CD4-positive, alpha-beta T cell treated with Interleukin-15 for 1 hour (primary cell): ENCODE measurements around the gene NOP10.
"Not testable (repeated sequence)": the region's sequence is repeated elsewhere in the genome, so short reads cannot be mapped to it uniquely, and the experiment has no call there.

ENCODE experiments used
- DNase-seq: peaks from one replicate; pipeline ENCODE4 v3.0.0-alpha.2; 2020

Gene NOP10

DNA sequence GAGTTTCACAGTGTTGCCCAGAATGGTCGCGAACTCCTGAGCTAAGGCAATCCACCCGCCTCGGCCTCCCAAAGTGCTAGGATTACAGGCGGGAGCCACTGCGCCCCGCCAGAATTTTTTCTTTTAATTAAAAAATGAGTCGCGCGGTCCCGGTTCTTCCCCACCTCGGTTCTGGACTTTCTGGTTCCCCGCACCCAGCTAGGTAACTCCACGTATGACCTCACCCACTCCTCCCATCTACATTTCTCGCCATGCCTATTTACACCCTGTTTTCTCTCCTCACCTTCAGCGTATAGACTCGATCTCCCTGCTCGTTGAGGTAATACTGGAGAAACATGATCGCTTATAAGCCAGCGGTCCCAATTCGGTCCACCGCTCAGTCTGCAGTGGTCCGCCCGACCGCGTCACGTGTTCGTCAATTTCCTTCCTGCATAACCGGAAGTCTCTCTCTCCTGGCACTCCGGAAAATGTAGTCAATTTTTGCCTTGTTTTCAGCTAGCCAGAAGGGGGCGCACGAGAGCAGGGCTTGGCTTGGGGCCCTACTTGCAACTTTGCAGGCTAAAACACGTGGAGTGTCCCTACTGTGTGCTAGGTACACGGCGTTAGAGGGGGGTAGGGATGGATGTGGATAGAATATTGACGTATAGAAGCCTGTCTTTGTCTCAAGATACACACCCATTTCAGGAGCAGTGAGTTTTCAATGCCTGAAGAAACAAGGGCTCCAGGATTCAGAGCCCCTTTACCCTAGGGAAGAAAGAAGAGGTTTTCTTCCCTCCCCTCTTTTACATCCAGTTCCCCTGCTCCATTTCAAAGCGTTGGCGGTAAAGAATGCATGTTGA, at the start of gene NOP10, which contains the start of gene NUTM1:
Gene NOP10 (minus strand): TSS at position 400 of the 839 bp plus-strand sequence. CDS start 63 bp downstream, at position 337.
Gene NUTM1 (plus strand): TSS at position 579 of the 839 bp plus-strand sequence. CDS start 382 bp downstream, outside the sequence.
- peak; percentile 91 for DNase-seq

GRCh38 chr15:34389594-34390086, 46.7 kb upstream of the NOP10 start:
- DNase-seq, result not testable (repeated sequence)

GRCh38 chr15:34381829-34382521, 39.0 kb upstream of the NOP10 start:
- DNase-seq, result not testable (repeated sequence)

GRCh38 chr15:34380491-34380890, 37.6 kb upstream of the NOP10 start:
- not testable (repeated sequence) for DNase-seq

DNA sequence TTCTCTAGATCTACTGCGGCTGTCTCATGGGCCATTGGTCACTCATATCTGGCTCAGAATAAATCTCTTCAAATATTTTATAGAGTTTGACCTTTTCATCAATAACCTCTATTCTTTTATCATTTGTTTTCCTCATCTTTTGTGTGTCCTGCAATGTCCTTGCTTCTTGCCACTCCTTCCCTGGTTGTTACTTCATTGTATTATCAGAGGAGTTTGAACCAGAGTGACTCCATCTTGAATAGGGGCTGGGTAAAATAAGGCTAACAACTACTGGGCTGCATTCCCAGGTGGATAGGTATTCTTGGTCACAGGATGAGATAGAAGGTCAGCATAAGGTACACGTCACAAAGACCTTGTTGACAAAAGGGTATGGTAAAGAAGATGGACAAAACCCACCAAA, 33.9 kb upstream of the NOP10 start:
- DNase-seq, result no peak

DNA sequence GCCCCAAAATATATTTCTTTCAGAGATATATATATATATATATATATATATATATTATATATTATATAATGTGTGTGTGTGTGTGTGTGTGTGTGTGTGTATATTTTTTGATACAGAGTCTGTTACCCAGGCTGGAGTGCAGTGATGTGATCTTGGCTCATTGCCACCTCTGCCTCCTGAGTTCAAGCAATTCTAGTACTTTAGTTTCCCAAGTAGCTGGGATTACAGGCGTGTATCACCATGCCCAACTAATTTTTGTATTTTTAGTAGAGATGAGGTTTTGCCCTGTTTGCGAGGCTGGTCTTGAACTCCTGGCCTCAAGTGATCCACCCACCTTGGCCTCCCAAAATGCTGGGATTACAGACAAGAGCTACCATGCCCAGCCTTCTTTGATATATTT, 32.6 kb upstream of the NOP10 start:
- not testable (repeated sequence) for DNase-seq

- no peak for DNase-seq
Measured at GRCh38 chr15:34374816-34375215, 31.9 kb upstream of the NOP10 start.

DNA sequence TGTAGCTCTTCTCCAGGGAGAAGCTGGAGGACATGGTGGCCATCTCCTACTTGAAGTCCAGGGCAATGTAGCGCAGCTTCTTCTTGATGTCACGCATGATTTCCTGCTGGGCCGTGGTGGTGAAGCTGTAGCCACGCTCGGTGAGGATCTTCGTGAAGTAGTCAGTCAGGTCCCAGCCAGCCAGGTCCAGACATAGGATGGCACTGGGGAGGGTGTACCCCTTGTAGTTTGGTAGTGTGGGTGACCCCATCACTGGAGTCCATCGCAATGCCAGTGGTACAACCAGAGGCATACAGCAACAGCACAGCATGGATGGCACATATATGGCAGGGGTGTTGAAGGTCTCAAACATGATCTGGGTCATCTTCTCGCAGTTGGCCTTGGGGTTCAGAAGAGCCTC, 31.0 kb upstream of the NOP10 start:
- no peak for DNase-seq

DNA sequence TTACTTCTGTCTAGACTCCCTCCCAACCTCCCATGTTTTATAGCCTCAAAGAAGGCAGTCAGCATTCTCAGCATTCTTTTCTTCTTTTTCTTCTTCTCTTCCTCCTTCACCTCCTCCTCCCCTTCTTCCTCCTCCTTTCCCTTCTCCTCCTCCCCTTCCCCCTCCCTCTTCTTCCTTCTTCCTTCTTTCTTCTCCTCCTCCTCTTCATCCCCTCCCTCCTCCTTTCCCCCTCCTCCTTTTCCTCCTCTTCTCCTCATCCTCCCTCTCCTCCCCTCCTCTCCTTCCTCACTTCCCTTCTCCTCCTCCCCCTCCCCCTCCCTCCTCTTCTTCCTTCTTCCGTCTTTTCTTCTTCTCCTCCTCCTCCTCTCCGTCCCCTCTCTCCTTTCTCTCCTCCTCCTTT, 27.7 kb upstream of the NOP10 start:
- no peak for DNase-seq

GRCh38 chr15:34370129-34370528, 27.2 kb upstream of the NOP10 start:
- DNase-seq, result no peak

- peak; percentile 91 for DNase-seq
Measured at GRCh38 chr15:34367101-34368081, 24.5 kb upstream of the NOP10 start, which contains the start of gene LPCAT4. TSS of gene LPCAT4 (minus strand) at chr15:34367196. CDS start at chr15:34367100, 96 bp downstream.

DNA sequence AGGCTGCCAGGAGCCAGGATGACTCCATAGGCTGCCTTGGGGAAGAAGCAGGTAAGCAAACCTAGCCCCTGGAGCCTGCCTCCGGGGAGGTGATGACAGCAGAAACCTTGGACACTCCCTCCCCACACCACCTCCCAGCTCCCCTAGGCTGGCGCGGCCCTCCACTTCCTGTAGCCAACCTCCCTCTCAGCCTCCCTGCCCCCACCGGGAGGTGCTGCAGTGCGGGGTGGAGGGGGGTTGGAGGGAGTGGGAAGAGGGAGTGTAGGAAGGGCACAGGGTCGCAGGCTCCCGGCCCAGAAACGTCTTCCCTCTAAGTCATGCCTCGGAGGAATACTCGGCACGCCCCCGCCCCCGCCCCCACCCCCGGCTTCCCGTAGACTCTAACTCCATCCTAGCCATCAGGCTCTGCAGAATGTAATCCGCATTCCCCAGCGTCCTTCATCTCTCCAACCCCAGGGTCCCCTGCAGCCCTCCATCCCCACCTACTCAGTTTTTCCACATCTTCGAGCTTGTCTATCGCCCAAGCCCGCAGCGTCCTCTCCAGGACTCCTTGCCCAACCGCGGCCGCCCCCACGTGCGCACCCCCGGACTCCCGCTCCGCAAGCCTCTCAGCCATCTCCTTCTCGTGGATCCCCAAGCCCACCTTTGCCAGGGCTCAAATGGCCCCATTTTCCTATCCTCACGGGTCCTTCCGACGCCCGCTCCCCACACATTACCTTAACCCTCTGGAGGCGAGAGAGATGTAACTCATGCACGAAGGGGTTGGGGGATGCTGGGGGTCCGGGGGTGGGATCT, 23.5 kb upstream of the NOP10 start:
- DNase-seq, result peak; percentile 30

DNA sequence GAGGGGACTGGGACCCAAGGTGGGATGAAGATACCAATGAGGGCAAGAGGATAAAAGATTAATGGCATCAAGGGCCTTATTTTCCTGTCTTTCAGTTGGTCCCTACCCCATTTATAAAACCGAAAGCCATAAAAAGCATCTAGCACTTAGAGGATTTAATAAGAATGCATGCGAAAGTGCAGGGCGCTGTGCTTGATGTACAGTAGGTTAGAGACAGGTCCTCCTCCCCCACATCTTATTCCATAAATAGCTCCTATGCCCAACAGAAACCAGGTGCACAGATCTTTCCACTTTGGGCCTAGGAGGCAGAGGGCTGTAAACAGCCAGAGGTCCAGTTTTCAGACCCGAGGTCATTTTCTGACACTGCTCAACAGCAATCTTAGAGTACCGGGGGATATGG, 22.9 kb upstream of the NOP10 start:
- no peak for DNase-seq

- DNase-seq, result no peak
Measured at GRCh38 chr15:34365091-34365825, 22.3 kb upstream of the NOP10 start.

DNA sequence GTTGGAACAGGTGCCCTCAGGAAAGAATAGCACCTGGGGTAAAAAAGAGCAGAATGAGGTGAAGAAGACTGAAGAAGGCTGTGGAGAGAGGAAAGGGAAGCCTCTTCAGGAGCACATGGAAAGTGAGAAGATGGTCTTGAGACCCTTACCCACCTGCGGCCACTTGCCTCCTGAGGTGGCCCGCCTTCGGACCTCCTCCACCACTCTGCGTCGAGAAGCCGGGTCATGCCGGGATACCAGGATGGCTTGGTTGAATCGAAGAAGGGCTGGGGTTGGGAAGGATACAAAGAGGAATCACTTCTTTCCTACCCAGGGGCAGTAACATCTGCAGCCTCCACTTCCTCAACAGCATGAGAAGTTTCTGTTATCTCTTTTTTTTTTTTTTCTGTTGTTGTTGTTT, 21.1 kb upstream of the NOP10 start:
- DNase-seq, result no peak

DNA sequence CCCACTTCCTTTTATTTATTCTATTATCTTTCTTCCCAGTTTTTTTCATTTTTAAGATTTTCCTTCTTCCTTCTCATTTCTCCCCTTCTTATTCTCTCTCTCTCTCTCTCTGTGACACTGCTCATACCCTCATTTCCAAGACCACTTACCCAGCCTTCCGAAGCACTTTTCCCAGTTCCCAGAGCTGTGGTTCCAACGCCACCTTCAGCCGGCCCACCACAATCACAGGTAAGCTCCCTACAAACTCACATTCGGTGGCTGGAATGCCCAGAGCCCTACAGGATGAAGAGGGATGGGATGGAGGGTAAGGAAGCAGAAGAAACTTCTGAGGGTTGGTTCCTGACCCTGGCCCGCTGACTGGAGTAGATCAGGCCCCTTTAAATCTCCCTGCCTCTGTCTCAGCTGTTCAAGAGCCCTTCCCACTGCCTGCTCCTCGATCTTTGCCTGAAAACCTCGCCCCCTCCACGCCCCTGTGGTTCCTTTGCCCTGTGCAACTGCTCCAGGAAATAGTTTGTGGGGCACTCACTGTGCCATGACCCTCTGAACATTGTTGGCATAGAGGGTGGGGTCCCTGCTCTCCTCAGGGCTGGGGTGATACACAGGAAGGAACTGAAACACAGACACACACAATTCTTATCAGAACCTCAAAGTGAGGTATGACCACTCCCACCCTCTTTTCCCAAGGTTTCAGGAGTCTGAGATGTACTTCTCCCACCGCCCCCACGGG, 19.3 kb upstream of the NOP10 start:
- DNase-seq, result no peak

DNA sequence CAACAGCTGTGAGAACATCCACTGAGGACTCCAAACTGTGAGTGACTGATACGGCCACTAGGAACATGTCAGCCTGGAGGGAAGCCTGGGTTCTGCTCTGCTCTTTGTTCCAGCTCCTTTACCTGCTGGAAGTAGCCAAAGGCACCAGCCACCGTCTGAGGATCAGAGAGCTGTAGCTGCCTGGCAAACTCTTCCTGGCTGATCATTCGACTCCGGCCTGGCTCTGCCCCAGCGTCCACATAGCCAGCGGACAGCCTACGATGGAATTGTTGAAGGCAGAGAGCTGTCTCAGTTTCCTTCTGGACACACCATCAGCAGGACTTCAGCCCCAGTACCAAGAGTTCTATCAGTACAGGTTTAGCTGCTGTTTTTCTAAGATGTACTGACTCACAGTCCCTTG, 18.3 kb upstream of the NOP10 start:
- no peak for DNase-seq

- DNase-seq, result no peak
Measured at GRCh38 chr15:34360298-34360697, 17.4 kb upstream of the NOP10 start.

- DNase-seq, result no peak
Measured at GRCh38 chr15:34359416-34359815, 16.5 kb upstream of the NOP10 start.

DNA sequence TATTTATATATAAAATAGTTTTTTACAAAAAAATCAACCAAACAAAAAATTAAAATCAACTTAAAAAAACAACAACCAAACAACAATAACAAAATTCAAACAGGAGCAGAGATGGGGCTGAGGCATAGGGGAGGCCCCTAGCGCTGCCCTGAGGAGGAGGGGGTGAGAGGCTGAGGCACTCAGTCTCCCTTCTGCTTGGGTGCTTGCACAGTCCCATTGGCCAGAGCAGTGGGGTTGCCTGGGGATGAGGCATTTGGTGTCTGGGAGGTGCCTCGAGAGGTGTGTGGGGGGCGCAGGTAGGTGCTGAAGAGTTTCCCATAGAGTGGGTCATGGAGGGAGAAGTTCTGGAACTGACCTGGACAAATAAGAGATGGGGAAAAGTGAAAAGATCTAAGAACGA, 16.0 kb upstream of the NOP10 start:
- no peak for DNase-seq
